OCI-LY7 (cell line): ENCODE results near the gene MAST2. TPM values are rescaled to one million over a fixed set of nuclear protein-coding genes. Genes with fewer than 3 reads are reported as not detected.

Experiments used
- BruUV-seq: library from RNA; stranded (reverse); fragments of 400-500 nt; replicated peaks from 2 replicates; lab custom pipeline; 2021; lab: Mats Ljungman, UMichigan
- CTCF ChIA-PET: fragments of 300-600 bp; sonication (Branson Sonifier 250); formaldehyde crosslinking; loops from one replicate; lab custom pipeline; 2022; ENCODE audit warnings: antibody characterized with exemption; ENCODE audit not compliant: unreplicated experiment; lab: Charles Lee
- POLR2A ChIA-PET: fragments of 300-600 bp; sonication (Branson Sonifier 250); formaldehyde crosslinking; loops from one replicate; lab custom pipeline; 2022; ENCODE audit warnings: antibody characterized with exemption; lab: Charles Lee
- DNase-seq: peaks from one replicate; pipeline ENCODE4 v3.0.0-alpha.2; 2015; ENCODE audit warnings: low spot score
- H2AFZ ChIP-seq: fragments of 200-600 bp; sonication (generic), shearing (Covaris generic); 2 replicates; pipeline ENCODE4 v1.6.1; 2014; ENCODE audit warnings: mild to moderate bottlenecking, antibody characterized with exemption, low read length, moderate library complexity
- H3K27ac ChIP-seq: fragments of 200-600 bp; sonication (generic); 2 replicates; pipeline ENCODE4 v1.5.1; 2014; ENCODE audit warnings: mixed run types, low read depth, mild to moderate bottlenecking, moderate library complexity, low read length, inconsistent platforms; ENCODE audit not compliant: poor library complexity, severe bottlenecking
- H3K36me3 ChIP-seq: fragments of 200-600 bp; sonication (generic); 2 replicates; pipeline ENCODE4 v1.6.1; 2014; ENCODE audit warnings: mild to moderate bottlenecking, antibody characterized with exemption, low read length, moderate library complexity, mixed read lengths; ENCODE audit not compliant: insufficient read depth
- H3K4me1 ChIP-seq: fragments of 200-600 bp; sonication (generic); 2 replicates; pipeline ENCODE4 v1.5.1; 2014; ENCODE audit warnings: mild to moderate bottlenecking, low read length; ENCODE audit not compliant: insufficient read depth, poor library complexity, severe bottlenecking
- H3K4me2 ChIP-seq: fragments of 200-600 bp; sonication (generic); 2 replicates; pipeline ENCODE4 v1.6.1; 2014; ENCODE audit warnings: mild to moderate bottlenecking, low read length
- H3K4me3 ChIP-seq: fragments of 200-600 bp; sonication (generic); 2 replicates; pipeline ENCODE4 v1.5.1; 2014; ENCODE audit warnings: mild to moderate bottlenecking, low read depth, low read length; ENCODE audit not compliant: poor library complexity, severe bottlenecking
- H3K79me2 ChIP-seq: fragments of 200-600 bp; sonication (generic); 2 replicates; pipeline ENCODE4 v1.6.1; 2016; ENCODE audit warnings: low read depth, mild to moderate bottlenecking, low read length, moderate library complexity, mixed read lengths; ENCODE audit not compliant: insufficient read depth
- H3K9me2 ChIP-seq: fragments of 200-600 bp; sonication (generic); 2 replicates; pipeline ENCODE4 v1.6.1; 2016; ENCODE audit warnings: mild to moderate bottlenecking, low read length, mixed read lengths; ENCODE audit not compliant: insufficient read depth
- H3K9me3 ChIP-seq: fragments of 200-600 bp; sonication (generic); 2 replicates; pipeline ENCODE4 v1.6.1; 2014; ENCODE audit warnings: mild to moderate bottlenecking, mixed run types, low read length, mixed read lengths
- H4K20me1 ChIP-seq: fragments of 200-600 bp; sonication (generic); 2 replicates; pipeline ENCODE4 v1.6.1; 2014; ENCODE audit warnings: mild to moderate bottlenecking, antibody characterized with exemption, low read length, moderate library complexity, mixed read lengths; ENCODE audit not compliant: insufficient read depth
- CTCF ChIP-seq: fragments of 200-600 bp; sonication (generic); conservative IDR thresholded peaks from 2 replicates; pipeline ENCODE4 v1.5.1; 2014; ENCODE audit warnings: mild to moderate bottlenecking, antibody characterized with exemption, low read length, moderate library complexity, mixed read lengths
- EZH2phosphoT487 ChIP-seq: fragments of 200-600 bp; sonication (generic); IDR thresholded peaks from 2 replicates; pipeline ENCODE4 v1.6.1; 2018; ENCODE audit warnings: low read depth, borderline replicate concordance, mild to moderate bottlenecking, mixed run types, antibody characterized with exemption, low read length, moderate library complexity, mixed read lengths
- intact Hi-C: fragments of 100-400 bp; cut with micrococcal nuclease; formaldehyde crosslinking; loops from one replicate; pipeline ENCODE4 v1.10.0; 2022; ENCODE audit not compliant: unreplicated experiment
- total RNA-seq, 2 experiments: library from RNA; depleted of rRNA in 1 of 2; stranded (reverse); fragments of >200 nt in 1 of 2; shearing (Covaris generic) in 1 of 2; gene quantifications; 2 replicates each; pipeline ENCODE4 v1.2.3, GENCODE V29; 2014 to 2022

The MAST2 gene
- total RNA-seq, 2 experiments from 2014 or later = 32.1 to 67.2 TPM

DNA sequence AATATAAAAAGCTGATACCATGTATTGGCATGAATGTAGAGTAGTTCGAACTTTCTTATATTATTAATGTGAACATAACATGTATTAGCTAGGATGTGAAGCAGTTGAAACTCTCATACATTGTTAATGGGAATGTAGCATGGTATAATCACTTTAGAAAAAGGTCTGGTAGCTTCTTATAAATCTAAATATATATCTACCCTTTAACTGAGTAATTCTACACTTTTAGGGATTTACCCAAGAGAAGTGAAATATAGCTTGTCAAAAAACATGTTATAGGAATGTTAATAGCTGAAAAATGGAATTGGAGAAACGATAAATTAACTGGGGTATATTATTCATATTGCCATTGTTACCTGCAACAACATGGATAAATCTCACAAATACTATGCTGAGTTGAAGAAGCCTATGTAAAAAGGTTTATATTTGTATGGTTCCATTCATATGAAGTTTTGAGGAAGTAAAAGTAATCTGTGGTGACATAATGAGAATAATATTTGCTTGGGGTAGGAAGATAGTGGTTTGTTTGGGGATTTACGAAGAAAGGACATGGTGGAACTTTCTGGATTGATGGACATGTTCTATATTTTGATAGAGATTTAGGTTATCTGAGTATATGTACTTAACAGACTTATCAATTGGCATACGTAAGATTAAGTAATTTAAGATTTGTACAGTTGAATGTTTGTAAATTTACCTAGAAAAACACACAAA lies 76.6 kb downstream of the MAST2 start:
- intact Hi-C loops = no loop called here
- Histone ChIP-seq H2AFZ (no peak overlapping the region), H3K9me2 (no peaks in the 10 kb centered on the region), H3K79me2 (peaks cover 17% of the 10 kb centered on the region), H3K36me3 (peaks cover 3% of the 10 kb centered on the region; the same call in 1 of the 2 replicates), H3K27ac (no peak overlapping the region), H3K9me3 (no peaks in the 10 kb centered on the region), H3K4me1 (peaks cover 32% of the 10 kb centered on the region), H3K4me2 (peak overlapping the region; percentile 25), H3K4me3 (no peak overlapping the region), H4K20me1 (no peaks in the 10 kb centered on the region)
- no TSS peak for BruUV-seq
- DNase-seq = peak; percentile 9
- TF ChIP-seq EZH2phosphoT487 (no peak), CTCF (no peak)
- ChIA-PET POLR2A (interaction anchor here (0.7 to 1.5 kb wide), 6 partner anchors 10 to 201 kb away, joined by 3 to 12 read pairs (median 6); no protein-coding TSS in a partner anchor), CTCF (no interaction called here)

DNA sequence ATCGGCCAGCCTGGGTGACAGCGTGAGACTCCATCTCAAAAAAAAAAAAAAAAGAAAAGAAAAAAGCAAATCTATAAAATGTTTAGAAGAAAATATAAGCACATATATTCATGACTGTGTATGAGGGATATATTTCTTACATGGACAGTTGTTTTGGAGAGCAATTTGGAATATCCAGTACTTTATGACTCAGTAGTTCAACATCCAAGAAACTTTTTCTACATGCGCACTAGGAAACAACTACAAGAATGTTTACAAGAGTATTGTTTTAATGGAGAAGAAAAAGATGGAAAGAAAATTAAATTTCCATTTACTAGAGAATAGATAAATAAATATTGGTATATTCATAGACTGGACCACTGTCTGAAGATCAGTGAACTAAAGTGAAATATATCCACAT lies 77.5 kb downstream of the MAST2 start:
- ChIA-PET POLR2A (no interaction called here), CTCF (no interaction called here)
- BruUV-seq = no TSS peak
- TF ChIP-seq CTCF = no peak
- no peak for TF ChIP-seq EZH2phosphoT487
- no peaks in the 10 kb centered on the region for H3K9me2 ChIP-seq
- DNase-seq = no peak
- no peak overlapping the region for H3K4me2 ChIP-seq
- no peaks in the 10 kb centered on the region for H3K9me3 ChIP-seq
- H4K20me1 ChIP-seq = no peaks in the 10 kb centered on the region
- H3K27ac ChIP-seq = no peak overlapping the region
- intact Hi-C loops = no loop called here
- no peak overlapping the region for H2AFZ ChIP-seq
- peaks cover 8% of the 10 kb centered on the region; the same call in 1 of the 2 replicates for H3K36me3 ChIP-seq
- H3K79me2 ChIP-seq = peaks cover 21% of the 10 kb centered on the region
- H3K4me3 ChIP-seq = no peak overlapping the region
- H3K4me1 ChIP-seq = peaks cover 25% of the 10 kb centered on the region

GRCh38 chr1:45883658-45884057 lies 80.2 kb downstream of the MAST2 start:
- no peak for DNase-seq
- no peaks in the 10 kb centered on the region for H3K9me2 ChIP-seq
- intact Hi-C loops = no loop called here
- BruUV-seq = no TSS peak
- H3K4me2 ChIP-seq = no peak overlapping the region
- TF ChIP-seq CTCF (no peak), EZH2phosphoT487 (no peak)
- H3K4me3 ChIP-seq = no peak overlapping the region
- H4K20me1 ChIP-seq = no peaks in the 10 kb centered on the region
- H3K4me1 ChIP-seq = peaks cover 17% of the 10 kb centered on the region
- ChIA-PET POLR2A (interaction anchor here (0.6 to 1.1 kb wide), 6 partner anchors 19 to 341 kb away, joined by 3 to 7 read pairs (median 3); no protein-coding TSS in a partner anchor), CTCF (no interaction called here)
- no peak overlapping the region for H3K27ac ChIP-seq
- H3K79me2 ChIP-seq = peaks cover 20% of the 10 kb centered on the region
- no peak overlapping the region for H2AFZ ChIP-seq
- H3K9me3 ChIP-seq = no peaks in the 10 kb centered on the region
- peaks cover 21% of the 10 kb centered on the region for H3K36me3 ChIP-seq
